Measurements from ENCODE around the gene FMNL2.

Gene FMNL2

GRCh38 chr2:152430876-152431275, 95.9 kb downstream of the FMNL2 start:
- Mint-ChIP-seq H3K36me3 (ENCODE audit: low read depth) (no peaks in the 10 kb centered on the region), H3K27me3 (peaks cover 2% of the 10 kb centered on the region), H3K9me3 (no peaks in the 10 kb centered on the region), H3K27ac (no peak overlapping the region), H3K4me3 (no peak overlapping the region), H3K4me1 (no peaks in the 10 kb centered on the region)
- DNase-seq (no peak), ATAC-seq (no peak)

DNA sequence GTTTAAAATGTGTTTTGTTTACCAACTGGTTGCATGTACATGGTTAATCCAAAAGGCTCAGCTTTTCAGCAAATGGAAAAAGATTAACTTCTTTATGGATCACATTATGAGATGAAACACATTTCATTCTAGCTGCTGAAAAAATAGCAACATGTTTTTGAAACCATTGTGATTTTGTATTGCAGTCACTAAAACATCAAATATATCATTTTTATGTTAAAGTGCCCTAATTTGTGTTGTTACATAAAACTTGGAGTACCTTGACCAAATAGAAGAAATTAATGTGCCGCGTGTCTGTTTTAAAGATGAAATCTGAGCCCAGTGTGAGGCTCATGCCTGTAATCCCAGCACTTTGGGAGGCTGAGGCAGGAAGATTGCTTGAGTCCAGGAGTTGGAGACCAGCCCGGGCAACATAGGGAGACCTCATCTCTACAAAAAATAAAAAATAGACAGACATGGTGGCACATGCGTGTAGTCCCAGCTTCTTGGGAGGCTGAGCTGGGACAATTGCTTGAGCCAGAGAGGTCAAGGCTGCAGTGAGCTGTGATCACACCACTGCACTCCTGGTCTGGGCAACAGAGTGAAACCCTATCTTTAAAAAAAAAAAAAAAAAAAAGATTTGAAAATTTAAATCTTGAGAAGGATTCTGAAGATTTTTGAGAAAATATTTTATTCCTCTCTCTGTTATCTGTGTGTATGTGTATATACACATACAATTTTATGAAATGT, 96.6 kb downstream of the FMNL2 start:
- Mint-ChIP-seq H3K9me3 (no peaks in the 10 kb centered on the region), H3K4me1 (no peaks in the 10 kb centered on the region), H3K27ac (no peak overlapping the region), H3K36me3 (ENCODE audit: low read depth) (no peaks in the 10 kb centered on the region), H3K27me3 (peaks cover 2% of the 10 kb centered on the region), H3K4me3 (no peak overlapping the region)
- ATAC-seq (no peak), DNase-seq (no peak)

DNA sequence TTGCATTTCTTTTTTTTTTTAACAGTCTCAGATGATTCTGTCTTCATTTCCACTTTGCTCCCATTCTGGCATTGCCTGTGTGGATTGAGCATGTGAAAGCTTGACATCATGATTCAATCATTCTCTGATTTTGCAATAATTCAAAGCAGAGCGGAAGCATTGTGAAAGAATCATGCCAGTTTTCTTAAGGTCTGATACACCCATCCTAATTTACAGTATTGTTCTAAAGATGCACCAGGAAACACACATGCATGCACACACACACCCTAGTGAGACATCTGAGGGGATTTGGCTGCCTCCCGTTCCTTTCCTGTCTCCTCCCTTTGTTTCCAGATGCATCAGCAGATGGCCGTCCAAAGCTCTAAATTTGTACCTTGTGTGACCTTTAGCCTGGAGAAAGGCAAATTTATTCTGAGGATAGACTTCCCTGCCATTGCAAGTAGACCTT, 97.3 kb downstream of the FMNL2 start:
- H3K4me1 Mint-ChIP-seq: no peaks in the 10 kb centered on the region
- ATAC-seq (no peak), DNase-seq (no peak)

DNA sequence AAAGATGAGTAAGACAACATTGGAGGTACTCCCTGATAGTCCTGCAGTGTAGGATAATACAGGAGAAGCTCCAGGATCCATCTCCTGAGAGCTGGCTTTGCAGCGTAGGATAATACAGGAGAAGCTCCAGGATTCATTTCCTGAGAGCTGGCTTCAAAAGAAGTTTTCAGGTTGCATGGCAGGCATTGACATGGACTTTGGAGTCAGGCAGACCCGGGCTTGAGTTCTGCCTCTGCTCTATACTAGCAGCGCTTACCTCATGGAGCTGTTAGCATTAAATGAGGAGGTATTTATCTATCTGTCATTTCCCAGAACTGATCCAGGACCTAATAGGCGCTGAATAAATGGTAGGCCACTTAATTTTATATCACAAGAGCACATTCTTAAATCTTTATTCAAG, 97.8 kb downstream of the FMNL2 start:
- H3K27me3 Mint-ChIP-seq: peaks cover 2% of the 10 kb centered on the region
- no peak overlapping the region for H3K4me3 Mint-ChIP-seq
- no peaks in the 10 kb centered on the region for H3K4me1 Mint-ChIP-seq
- ATAC-seq (no peak), DNase-seq (no peak)
- no peak overlapping the region for H3K27ac Mint-ChIP-seq
- H3K36me3 Mint-ChIP-seq (ENCODE audit: low read depth): no peaks in the 10 kb centered on the region
- no peaks in the 10 kb centered on the region for H3K9me3 Mint-ChIP-seq

More for the DNA sequence above, 97.3 kb downstream of the FMNL2 start:
- Mint-ChIP-seq H3K27me3 (peaks cover 2% of the 10 kb centered on the region), H3K27ac (no peak overlapping the region), H3K9me3 (no peaks in the 10 kb centered on the region), H3K36me3 (ENCODE audit: low read depth) (no peaks in the 10 kb centered on the region), H3K4me3 (no peak overlapping the region)

- Mint-ChIP-seq H3K4me1 (no peaks in the 10 kb centered on the region), H3K9me3 (no peaks in the 10 kb centered on the region), H3K4me3 (no peak overlapping the region), H3K27me3 (peaks cover 2% of the 10 kb centered on the region), H3K27ac (no peak overlapping the region), H3K36me3 (ENCODE audit: low read depth) (no peaks in the 10 kb centered on the region)
- ATAC-seq: no peak
- DNase-seq: no peak
These were observed 98.3 kb downstream of the FMNL2 start for GRCh38 chr2:152433289-152433688.

DNA sequence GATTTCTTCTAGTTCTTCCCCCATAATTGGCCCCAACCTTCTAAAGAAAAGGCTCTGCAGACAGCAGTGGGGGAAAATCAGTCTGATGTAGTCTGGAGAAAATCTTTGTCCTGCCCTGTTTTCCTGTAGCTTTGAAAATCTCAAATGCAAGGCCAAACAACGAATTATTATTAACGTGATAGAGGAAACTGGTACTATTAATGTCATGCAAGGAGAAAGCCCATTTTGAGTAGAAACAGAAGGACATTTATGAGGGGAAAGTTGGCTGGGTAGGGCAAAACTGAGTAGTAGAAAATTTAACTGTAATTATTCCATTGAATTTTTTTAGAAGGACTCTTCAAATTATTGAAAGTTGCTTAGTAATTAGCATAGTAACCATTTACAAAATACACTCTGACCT, 98.8 kb downstream of the FMNL2 start:
- Mint-ChIP-seq H3K4me3 (no peak overlapping the region), H3K9me3 (no peaks in the 10 kb centered on the region), H3K4me1 (no peaks in the 10 kb centered on the region), H3K27me3 (peaks cover under 1% of the 10 kb centered on the region), H3K27ac (no peak overlapping the region), H3K36me3 (ENCODE audit: low read depth) (no peaks in the 10 kb centered on the region)
- DNase-seq (no peak), ATAC-seq (no peak)

- Mint-ChIP-seq H3K9me3 (no peaks in the 10 kb centered on the region), H3K36me3 (ENCODE audit: low read depth) (no peaks in the 10 kb centered on the region), H3K27ac (no peak overlapping the region), H3K4me1 (no peaks in the 10 kb centered on the region), H3K4me3 (no peak overlapping the region), H3K27me3 (no peaks in the 10 kb centered on the region)
- no peak for DNase-seq
- no peak for ATAC-seq
These were observed 99.6 kb downstream of the FMNL2 start for GRCh38 chr2:152434395-152435182.

- no peak overlapping the region for H3K27ac Mint-ChIP-seq
- no peaks in the 10 kb centered on the region for H3K36me3 Mint-ChIP-seq (ENCODE audit: low read depth)
- H3K4me1 Mint-ChIP-seq: no peaks in the 10 kb centered on the region
- H3K4me3 Mint-ChIP-seq: no peak overlapping the region
- H3K27me3 Mint-ChIP-seq: peaks cover 3% of the 10 kb centered on the region
- no peak for ATAC-seq
- DNase-seq: no peak
- no peaks in the 10 kb centered on the region for H3K9me3 Mint-ChIP-seq
These were observed 101.2 kb downstream of the FMNL2 start for GRCh38 chr2:152436148-152436547.

GRCh38 chr2:152437276-152438108, 102.5 kb downstream of the FMNL2 start:
- ATAC-seq (no peak), DNase-seq (no peak)
- Mint-ChIP-seq H3K4me1 (no peaks in the 10 kb centered on the region), H3K27me3 (peaks cover 6% of the 10 kb centered on the region), H3K36me3 (ENCODE audit: low read depth) (no peaks in the 10 kb centered on the region), H3K9me3 (no peaks in the 10 kb centered on the region), H3K27ac (no peak overlapping the region), H3K4me3 (no peak overlapping the region)

DNA sequence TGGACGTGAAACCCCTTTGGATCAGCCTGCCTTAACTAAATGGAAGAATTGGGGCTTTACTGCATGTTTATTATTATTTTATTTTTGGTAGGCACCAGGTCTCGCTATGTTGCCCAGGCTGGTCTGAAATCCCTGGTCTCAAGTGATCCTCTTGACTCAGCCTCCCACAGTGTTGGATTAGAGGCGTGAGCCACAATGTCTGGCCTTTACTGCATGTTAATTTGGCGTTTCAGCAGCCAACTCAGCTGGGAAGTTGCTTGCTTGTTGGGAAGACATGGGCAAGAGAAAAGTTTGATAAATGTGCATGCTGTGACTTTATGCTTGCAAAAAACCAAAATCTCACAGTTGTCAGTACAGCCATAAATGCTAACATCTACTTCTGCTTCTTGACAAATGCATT, 105.1 kb downstream of the FMNL2 start:
- DNase-seq: no peak
- Mint-ChIP-seq H3K27me3 (peaks cover 9% of the 10 kb centered on the region), H3K27ac (no peak overlapping the region), H3K4me1 (no peaks in the 10 kb centered on the region), H3K9me3 (no peaks in the 10 kb centered on the region), H3K4me3 (no peak overlapping the region), H3K36me3 (ENCODE audit: low read depth) (no peaks in the 10 kb centered on the region)
- no peak for ATAC-seq

GRCh38 chr2:152440460-152440859, 105.5 kb downstream of the FMNL2 start:
- Mint-ChIP-seq H3K4me3 (no peak overlapping the region), H3K27ac (no peak overlapping the region), H3K9me3 (no peaks in the 10 kb centered on the region), H3K27me3 (peaks cover 9% of the 10 kb centered on the region), H3K36me3 (ENCODE audit: low read depth) (no peaks in the 10 kb centered on the region), H3K4me1 (no peaks in the 10 kb centered on the region)
- no peak for DNase-seq
- ATAC-seq: no peak

GRCh38 chr2:152441961-152442360, 107.0 kb downstream of the FMNL2 start:
- no peak overlapping the region for H3K27ac Mint-ChIP-seq
- no peak for DNase-seq
- H3K9me3 Mint-ChIP-seq: no peaks in the 10 kb centered on the region
- H3K4me3 Mint-ChIP-seq: no peak overlapping the region
- H3K36me3 Mint-ChIP-seq (ENCODE audit: low read depth): no peaks in the 10 kb centered on the region
- no peak for ATAC-seq
- peaks cover 9% of the 10 kb centered on the region for H3K27me3 Mint-ChIP-seq
- peaks cover 3% of the 10 kb centered on the region for H3K4me1 Mint-ChIP-seq

DNA sequence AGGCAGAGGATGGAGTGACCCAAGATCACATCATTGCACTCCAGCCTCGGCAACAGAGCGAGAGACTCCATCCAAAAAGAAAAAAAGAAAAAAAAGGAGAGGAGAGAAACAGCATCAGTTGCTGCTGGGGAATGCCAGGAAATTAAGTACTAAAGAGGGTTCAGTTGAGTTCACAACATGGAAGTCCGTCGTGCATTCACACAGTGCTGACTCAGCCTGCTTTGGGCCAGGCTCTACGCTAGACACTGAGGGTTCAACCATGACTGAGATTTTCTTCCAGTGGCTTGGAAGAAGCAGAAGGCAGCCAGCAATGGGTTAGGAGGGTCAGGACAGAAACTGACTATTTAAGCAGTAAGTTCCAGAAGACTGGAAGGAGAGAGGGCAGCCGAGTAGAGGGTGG, 108.8 kb downstream of the FMNL2 start:
- H3K36me3 Mint-ChIP-seq (ENCODE audit: low read depth): no peaks in the 10 kb centered on the region
- DNase-seq: no peak
- H3K27ac Mint-ChIP-seq: no peak overlapping the region
- no peaks in the 10 kb centered on the region for H3K9me3 Mint-ChIP-seq
- H3K4me1 Mint-ChIP-seq: peaks cover 6% of the 10 kb centered on the region
- no peak for ATAC-seq
- H3K4me3 Mint-ChIP-seq: no peak overlapping the region
- H3K27me3 Mint-ChIP-seq: peaks cover 9% of the 10 kb centered on the region

DNA sequence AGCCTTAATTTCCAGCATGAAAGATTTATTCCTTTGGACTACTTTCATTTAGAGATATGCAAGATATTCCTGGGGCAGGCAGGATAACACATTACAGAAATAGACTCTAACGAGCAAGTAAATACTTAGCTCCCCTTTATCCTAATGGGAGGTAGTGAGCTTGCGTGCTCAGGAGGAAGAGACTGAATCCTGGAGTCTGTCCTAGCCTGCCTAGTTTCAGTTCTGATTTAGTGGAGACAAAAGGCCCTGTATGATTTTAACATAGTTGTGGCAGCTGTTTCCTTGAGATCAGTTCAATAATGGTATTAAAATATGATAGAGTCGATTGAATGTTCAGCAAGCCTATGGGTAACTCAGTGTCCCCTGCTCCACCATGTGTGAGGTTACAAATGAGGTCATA, 109.5 kb downstream of the FMNL2 start:
- Mint-ChIP-seq H3K4me3 (no peak overlapping the region), H3K36me3 (ENCODE audit: low read depth) (no peaks in the 10 kb centered on the region), H3K27me3 (peaks cover 9% of the 10 kb centered on the region), H3K27ac (no peak overlapping the region), H3K9me3 (no peaks in the 10 kb centered on the region), H3K4me1 (peaks cover 6% of the 10 kb centered on the region)
- DNase-seq (no peak), ATAC-seq (no peak)

- Mint-ChIP-seq H3K4me3 (no peak overlapping the region), H3K4me1 (peaks cover 6% of the 10 kb centered on the region), H3K9me3 (no peaks in the 10 kb centered on the region), H3K36me3 (ENCODE audit: low read depth) (no peaks in the 10 kb centered on the region), H3K27me3 (peaks cover 8% of the 10 kb centered on the region), H3K27ac (no peak overlapping the region)
- ATAC-seq (no peak), DNase-seq (no peak)
These were observed 110.4 kb downstream of the FMNL2 start for GRCh38 chr2:152445375-152445774.

Measured in activated naive CD8-positive, alpha-beta T cell treated with anti-CD3 and anti-CD28 coated beads, Interleukin-2, amount 50 U/mL, for 24 hours (primary cell).